Mesangial cell (primary cell): Measurements from ENCODE around the gene TEAD2. TPM values are rescaled to one million over a fixed set of nuclear protein-coding genes. Genes with fewer than 3 reads are reported as not detected.

Source experiments
- total RNA-seq: library from RNA; depleted of rRNA; stranded (reverse); fragments of >200 nt; gene quantifications from 2 replicates; pipeline ENCODE4 v1.2.3, GENCODE V29; 2015

Gene TEAD2
- total RNA-seq: 56.5 and 59.7 TPM in 2 replicates

DNA sequence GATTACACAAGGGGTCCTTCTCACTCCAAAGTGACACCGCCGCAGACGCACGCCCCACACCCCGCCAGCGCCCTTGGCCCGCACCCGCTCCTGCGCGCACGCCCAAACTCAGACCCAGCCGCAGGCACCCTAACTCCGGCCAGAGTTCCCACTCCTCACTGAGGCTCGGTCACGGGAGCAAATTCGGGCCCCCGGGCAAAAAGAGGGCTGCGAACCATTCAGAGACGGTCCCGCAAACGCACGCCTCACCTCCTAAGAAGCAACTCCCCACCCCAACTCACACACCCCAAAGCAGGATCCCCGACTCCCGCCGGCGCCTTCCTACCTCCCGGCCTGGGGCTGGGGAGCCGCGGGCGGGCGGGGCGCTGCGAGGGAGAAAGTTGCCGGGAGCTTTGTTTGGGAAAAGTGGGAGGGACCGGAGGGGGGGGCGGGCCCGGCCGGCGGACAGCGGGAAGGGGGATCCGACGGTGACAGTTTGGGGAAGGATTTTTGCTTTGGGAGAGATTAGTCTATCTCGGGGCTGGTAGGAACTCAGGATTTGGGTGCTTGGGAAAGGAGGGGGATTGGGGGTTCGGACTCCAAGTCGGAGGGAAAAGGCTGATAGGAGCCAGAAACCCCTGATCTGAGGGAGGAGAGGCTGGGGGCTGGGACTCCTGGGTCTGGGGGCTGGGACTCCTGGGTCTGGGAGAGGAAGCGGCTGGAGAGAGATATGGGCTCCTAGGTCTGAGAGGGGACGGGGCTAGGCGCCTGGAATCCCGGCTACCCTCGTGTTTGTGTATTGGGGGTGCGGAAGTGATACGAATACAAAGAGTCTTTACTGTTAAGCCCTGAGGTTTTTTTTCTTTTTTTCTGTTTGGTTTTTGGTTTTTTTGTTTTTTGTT, at the start of gene TEAD2:
Gene TEAD2 (minus strand): TSS at position 369 of the 881 bp plus-strand sequence. CDS start 2,341 bp downstream, outside the sequence.

DNA sequence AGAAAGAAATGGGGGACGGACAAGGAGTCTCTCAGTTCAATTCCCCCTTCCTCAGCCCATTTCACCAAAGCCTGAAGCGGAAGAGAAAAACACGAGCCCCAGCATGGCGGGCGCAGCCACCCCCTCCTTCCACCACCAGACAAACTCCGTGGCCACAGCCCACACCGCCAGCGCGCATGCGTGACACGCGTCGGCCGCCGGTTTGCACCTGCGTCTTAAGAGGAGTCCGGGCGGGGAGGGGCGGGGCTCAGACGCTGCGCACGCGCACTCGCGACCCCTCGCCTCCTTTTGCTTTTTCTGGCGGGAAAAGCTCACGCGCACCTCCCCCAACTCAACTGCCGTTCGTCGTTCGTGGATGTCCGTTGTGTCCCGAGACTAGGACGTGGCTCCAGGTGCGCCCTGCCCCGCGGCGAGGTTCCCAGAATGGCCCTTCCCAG, 25.7 kb upstream of the TEAD2 start, which contains the start of gene KASH5:
Gene KASH5 (plus strand): TSS at position 314 of the 437 bp plus-strand sequence. CDS start 2,635 bp downstream, outside the sequence.

DNA sequence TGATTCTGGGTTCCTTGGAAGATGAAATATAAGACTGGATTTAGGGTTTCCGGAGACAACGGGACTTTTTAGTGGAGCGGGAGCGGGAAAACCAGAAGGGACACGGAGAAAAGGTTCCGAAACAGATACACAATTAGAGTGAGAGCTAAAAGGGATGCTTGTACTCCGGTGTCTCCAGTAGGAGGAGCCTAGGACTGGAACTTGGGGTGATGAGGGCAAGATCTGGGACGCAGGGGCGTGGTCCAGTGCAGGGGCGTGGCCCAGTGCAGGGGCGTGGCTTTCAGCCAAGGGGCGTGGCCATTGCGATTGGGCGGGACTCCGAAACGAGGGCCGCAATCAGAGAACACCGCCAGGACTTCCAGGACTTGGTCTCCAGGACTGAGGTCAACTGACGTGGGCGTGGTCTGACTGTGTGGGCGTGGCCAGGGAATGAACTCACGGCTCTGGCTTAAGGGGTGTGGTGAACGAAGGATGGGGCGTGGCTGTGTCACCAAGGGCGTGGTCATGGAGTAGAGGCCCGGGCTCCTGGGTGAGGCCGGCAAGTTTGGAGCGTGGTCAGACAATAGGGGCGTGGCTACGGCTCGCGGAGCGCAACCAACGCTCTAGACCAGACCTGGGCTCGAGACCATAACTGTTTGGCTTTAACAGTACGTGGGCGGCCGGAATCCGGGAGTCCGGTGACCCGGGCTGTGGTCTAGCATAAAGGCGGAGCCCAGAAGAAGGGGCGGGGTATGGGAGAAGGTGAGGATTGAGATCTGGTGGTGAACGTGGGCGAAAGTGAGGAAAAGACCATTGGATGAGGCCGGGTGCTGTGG, 1.3 kb upstream of the TEAD2 start, which contains the start of gene DKKL1:
Gene DKKL1 (plus strand): TSS at position 610 of the 815 bp plus-strand sequence. CDS start 122 bp downstream, at position 732.

DNA sequence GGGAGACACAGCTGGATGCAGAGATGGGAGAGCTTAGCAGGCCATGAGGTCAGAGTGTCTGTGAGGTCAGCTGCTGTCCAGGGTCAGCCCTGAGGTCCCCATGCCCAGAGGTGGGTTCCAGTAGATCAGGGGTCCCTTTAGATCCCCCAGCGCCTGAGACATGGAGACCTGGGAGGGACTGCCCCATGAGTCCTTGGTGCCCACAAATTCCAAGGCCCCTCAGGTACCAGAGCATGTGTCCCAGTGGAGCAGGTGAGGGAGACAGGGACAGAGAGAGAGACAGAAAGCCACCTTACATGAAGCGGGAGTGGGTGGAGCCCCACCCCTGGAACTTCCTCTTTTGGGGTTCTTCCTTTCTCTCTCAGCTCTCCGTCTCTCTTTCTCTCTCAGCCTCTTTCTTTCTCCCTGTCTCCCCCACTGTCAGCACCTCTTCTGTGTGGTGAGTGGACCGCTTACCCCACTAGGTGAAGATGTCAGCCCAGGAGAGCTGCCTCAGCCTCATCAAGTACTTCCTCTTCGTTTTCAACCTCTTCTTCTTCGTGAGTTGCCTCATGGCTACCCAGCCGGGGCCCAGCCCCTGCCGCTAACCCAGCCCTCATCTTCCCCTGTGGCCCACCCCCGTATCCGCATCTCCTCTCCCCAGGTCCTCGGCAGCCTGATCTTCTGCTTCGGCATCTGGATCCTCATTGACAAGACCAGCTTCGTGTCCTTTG, 27.0 kb downstream of the TEAD2 start, which contains the start of gene CD37:
Gene CD37 (plus strand): TSS at position 336 of the 713 bp plus-strand sequence. CDS start 135 bp downstream, at position 471.

DNA sequence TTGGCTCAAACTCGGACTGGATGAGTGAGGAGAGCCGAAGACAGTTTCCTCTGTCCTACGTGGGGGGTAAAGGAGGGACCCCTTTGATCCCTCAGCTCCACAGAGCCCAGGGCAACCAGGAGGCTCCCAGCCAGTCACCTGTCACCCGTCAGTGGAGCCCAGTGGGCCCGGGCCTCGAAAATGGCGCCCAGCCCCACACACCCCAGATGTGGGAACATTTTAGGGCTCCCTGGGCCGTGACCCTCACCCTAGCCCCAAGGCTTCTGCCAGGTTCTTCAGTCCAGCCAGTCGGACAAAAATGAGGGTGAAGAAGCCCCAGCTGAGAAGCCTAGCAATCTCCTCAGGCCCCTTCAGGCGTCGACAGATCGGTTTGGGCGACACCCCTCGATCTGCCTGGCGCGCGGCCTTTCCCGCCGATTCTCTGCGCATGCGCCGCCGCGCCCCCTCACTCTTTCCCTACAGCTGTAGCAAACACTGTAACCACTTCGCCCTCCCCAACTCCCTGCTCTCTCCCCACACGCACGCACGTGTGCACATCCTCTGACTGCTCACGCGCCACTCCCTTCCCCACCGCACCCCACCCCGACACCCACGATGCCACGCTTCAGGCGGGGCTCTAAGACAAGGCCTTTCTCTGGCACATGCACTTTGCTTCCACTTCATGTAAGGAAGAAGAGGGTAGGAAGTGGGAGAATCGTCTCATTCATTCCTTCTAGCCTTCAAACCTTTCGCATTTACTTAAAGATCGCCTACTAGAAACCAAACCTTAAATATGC, 37.2 kb downstream of the TEAD2 start, which contains the start of gene SLC6A16:
Gene SLC6A16 (minus strand): TSS at position 391 of the 776 bp plus-strand sequence. CDS start 13,844 bp downstream, outside the sequence.

Other genes with a start within 250 kb of the TEAD2 start
- gene LIN7B, start 248.0 kb downstream of the TEAD2 start, total RNA-seq: 6.4 and 8.9 TPM in 2 replicates
- 3.7 and 6.0 TPM in 2 replicates for gene C19orf73, start 243.3 kb downstream of the TEAD2 start, total RNA-seq
- 2.4 and 2.7 TPM in 2 replicates for gene PPFIA3, start 242.9 kb downstream of the TEAD2 start, total RNA-seq
- not detected in 2 replicates for gene HRC, start 207.0 kb downstream of the TEAD2 start, total RNA-seq
- gene TRPM4, start 204.6 kb downstream of the TEAD2 start, total RNA-seq: 7.7 and 13.8 TPM in 2 replicates
- gene SLC6A16, start 37.2 kb downstream of the TEAD2 start, total RNA-seq: under 0.01 and 0.13 TPM in 2 replicates
- gene CD37, start 27.0 kb downstream of the TEAD2 start, total RNA-seq: not detected in 2 replicates
- gene DKKL1, start 1.5 kb upstream of the TEAD2 start, total RNA-seq: 0.81 and 2.3 TPM in 2 replicates
- not detected in 2 replicates for gene KASH5, start 25.8 kb upstream of the TEAD2 start, total RNA-seq
- gene PTH2, start 61.0 kb upstream of the TEAD2 start, total RNA-seq: not detected in 2 replicates
- gene GFY, start 63.0 kb upstream of the TEAD2 start, total RNA-seq: not detected in 2 replicates
- gene SLC17A7, start 79.1 kb upstream of the TEAD2 start, total RNA-seq: under 0.01 TPM in 2 replicates
- 97.8 and 107 TPM in 2 replicates for gene PIH1D1, start 89.4 kb upstream of the TEAD2 start, total RNA-seq
- gene ALDH16A1, start 90.8 kb upstream of the TEAD2 start, total RNA-seq: 37.5 and 43.7 TPM in 2 replicates
- 0.81 and 5.7 TPM in 2 replicates for gene FLT3LG, start 111.8 kb upstream of the TEAD2 start, total RNA-seq
- 3,557 and 5,004 TPM in 2 replicates for gene RPL13A, start 125.2 kb upstream of the TEAD2 start, total RNA-seq
- gene RPS11, start 134.0 kb upstream of the TEAD2 start, total RNA-seq: 3,157 and 4,504 TPM in 2 replicates
- 36.2 and 124 TPM in 2 replicates for gene FCGRT, start 150.2 kb upstream of the TEAD2 start, total RNA-seq
- gene RCN3, start 165.6 kb upstream of the TEAD2 start, total RNA-seq: 88.3 and 94.6 TPM in 2 replicates
- 135 and 207 TPM in 2 replicates for gene NOSIP, start 218.1 kb upstream of the TEAD2 start, total RNA-seq
- 0.16 and 1.1 TPM in 2 replicates for gene PRRG2, start 218.9 kb upstream of the TEAD2 start, total RNA-seq
- gene PRR12, start 228.8 kb upstream of the TEAD2 start, total RNA-seq: 12.1 and 15.8 TPM in 2 replicates